Measurements from ENCODE around the gene EML2. TPM values are rescaled to one million over a fixed set of nuclear protein-coding genes. Genes with fewer than 3 reads are reported as not detected.

EML2 gene
- total RNA-seq, 2 experiments from 2014 or later = 93.1 to 94.2 TPM

DNA sequence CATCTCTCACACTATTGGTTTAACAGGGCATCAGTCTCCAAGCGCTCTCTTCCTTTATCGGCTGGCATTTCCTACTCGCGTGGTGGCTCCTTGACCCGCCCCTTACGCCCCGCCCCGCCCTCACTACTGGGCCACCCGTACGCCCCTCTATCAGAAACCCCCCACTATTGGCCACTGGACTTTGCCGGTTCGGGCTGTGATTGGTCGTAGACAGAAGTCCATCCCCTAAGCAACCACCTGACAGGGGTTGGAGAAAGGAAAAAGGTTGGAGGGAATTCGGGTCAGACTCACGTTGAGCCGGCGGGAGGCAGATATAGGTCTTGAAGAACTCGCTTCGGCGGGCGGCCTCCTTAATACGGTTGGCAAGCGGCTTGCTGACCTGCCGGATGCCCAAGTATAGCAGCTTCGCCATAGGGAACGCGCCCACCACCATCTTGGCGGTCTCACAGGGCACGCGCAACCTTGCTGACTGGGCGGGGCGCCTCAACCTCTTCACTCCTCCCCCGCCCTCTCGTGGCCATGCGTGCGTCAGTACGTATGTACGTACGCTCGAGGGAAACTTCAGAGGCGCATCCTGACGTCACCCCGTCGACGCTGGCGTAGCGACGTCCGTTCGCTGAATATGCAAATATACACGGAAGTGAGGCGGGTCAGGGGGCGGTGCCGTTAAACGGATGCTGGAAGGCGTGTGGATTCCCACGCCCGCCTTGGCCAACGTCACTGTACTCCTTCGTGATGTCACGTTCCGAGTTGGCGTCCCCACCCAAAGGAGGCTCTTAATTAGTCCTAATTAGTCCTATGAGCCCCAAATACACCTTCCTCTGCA lies 54.7 kb downstream of the EML2 start, which contains the start of gene OPA3:
OPA3 (minus strand) TSS at position 471 of the 826 bp plus-strand sequence; CDS start at position 433, 38 bp downstream.
- peak within 1 kb of the TSS; percentile 93 for H3K4me3 Mint-ChIP-seq
- peak; percentile 93 for ATAC-seq (ENCODE audit: low read depth)
- POLR2A ChIA-PET = interaction anchor here (1.0 to 3.7 kb wide), 5 partner anchors 26 to 145 kb away, joined by 3 to 16 read pairs (median 4); no protein-coding TSS in a partner anchor
- peaks cover 8% of the 10 kb centered on the region for H3K4me1 Mint-ChIP-seq
- peaks cover 8% of the 10 kb centered on the region for H3K27me3 Mint-ChIP-seq
- H3K27ac Mint-ChIP-seq = peak within 1 kb of the TSS; percentile 94
- peaks cover 10% of the 10 kb centered on the region for H3K36me3 Mint-ChIP-seq
- H3K9me3 Mint-ChIP-seq = no peaks in the 10 kb centered on the region
- peak; percentile 95 for DNase-seq

DNA sequence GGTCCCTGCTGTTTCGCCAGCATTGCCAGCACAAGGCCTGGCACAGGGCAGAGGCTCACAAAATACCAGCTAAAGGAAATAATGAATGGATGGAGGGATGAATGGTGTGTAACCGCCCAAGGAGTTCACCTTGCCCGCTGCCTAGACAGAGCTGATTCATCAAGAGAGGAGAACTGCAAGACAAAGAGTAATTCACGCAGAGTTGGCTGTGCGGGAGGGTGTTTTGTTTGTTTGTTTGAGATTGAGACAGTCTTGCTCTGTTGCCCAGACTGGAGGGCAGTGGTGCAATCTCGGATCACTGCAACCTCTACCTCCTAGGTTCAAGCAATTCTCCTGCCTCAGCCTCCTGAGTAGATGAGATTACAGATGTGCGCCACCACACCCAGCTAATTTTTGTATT lies 57.6 kb downstream of the EML2 start:
- H3K27me3 Mint-ChIP-seq = no peaks in the 10 kb centered on the region
- POLR2A ChIA-PET = interaction anchor here (3.7 kb wide), 1 partner anchor 60 kb away, joined by 16 read pairs; no protein-coding TSS in a partner anchor
- H3K27ac Mint-ChIP-seq = no peak overlapping the region
- ATAC-seq (ENCODE audit: low read depth) = no peak
- no peak overlapping the region for H3K4me3 Mint-ChIP-seq
- no peaks in the 10 kb centered on the region for H3K9me3 Mint-ChIP-seq
- H3K4me1 Mint-ChIP-seq = peaks cover 18% of the 10 kb centered on the region
- no peak for DNase-seq
- peaks cover 10% of the 10 kb centered on the region for H3K36me3 Mint-ChIP-seq

DNA sequence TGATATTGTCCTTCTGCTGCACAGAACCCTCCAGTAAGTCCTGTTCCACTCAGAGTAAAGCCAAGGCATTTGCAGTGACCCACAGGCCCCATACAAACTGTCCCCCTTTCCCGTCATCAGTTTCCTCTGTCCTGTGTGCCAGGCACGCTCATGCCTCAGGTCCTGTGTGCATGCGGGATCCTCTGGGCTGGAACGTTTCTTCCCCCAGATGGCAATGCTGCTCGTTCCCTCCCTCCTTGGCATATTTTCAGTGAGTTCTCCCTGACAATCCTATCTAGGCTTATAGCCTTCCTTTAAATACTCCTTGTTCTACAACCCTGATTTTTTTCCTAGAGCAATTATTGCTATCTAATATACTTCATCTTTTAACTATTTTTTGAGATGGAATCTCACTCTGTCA lies 60.3 kb downstream of the EML2 start:
- H3K27ac Mint-ChIP-seq = no peak overlapping the region

DNA sequence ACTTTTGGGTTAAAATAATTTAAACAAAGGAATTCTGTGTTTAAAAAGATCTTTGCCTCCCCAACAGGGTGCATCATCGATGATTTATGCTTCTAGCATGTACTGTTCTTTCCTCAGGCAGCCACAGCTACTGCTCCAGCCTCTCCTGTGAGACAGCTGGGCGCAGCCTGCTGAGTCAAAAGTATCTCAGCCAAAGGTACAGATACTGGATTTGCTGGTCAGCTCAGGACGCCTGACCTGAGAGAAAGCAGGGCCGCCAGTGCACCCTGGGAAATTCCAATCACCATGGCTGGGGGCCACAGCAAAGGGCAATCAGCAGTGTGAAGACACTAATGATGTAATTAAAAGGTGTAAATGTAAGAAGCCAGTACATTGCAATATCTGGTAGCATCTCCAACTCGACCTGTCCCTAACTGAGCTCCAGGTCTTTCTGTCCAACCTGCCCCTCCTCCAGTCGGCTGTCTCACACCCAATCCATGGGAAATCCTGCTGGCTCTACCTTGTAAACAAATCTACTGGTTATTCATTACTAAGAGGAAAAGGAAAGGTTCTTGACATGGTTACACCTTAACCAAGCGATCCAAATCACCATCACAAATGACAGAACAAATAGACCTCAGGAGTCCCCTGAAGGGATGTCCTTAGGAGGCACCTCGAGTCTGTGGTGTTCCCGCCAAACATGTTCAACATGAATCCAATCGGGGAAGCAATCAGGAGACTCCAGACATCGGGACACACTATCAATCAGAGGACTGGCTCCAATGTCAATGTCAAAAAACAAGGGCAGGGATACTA lies 61.9 kb downstream of the EML2 start:
- Mint-ChIP-seq H3K4me3 (no peak overlapping the region), H3K9me3 (no peaks in the 10 kb centered on the region), H3K27ac (peak overlapping the region; percentile 34), H3K27me3 (no peaks in the 10 kb centered on the region), H3K4me1 (peaks cover 10% of the 10 kb centered on the region), H3K36me3 (peaks cover 6% of the 10 kb centered on the region)
- DNase-seq (no peak), ATAC-seq (ENCODE audit: low read depth) (no peak)
- POLR2A ChIA-PET = no interaction called here

More for the DNA sequence above, 60.3 kb downstream of the EML2 start:
- Mint-ChIP-seq H3K36me3 (peaks cover 10% of the 10 kb centered on the region), H3K4me1 (peaks cover 12% of the 10 kb centered on the region), H3K27me3 (no peaks in the 10 kb centered on the region), H3K4me3 (no peak overlapping the region), H3K9me3 (no peaks in the 10 kb centered on the region)
- ATAC-seq (ENCODE audit: low read depth) = no peak
- POLR2A ChIA-PET = no interaction called here
- DNase-seq = no peak

DNA sequence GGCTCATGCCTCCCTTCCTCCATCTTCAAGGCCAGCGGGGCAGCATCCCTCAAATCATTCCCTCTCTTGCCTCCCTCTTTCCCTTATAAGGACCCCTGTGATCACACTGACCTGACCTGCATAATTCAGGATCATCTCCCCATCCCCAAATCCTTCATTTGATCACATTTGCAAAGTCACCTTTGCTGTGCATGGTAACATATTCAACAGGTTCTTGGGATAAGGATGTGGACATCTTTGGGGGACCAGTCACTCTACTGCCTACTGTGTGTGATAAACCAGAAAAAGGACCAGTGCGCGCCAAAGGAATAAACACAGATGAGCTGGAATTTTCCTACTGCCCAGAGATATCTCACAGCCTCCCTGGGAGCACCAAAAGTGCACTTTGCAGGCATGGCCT lies 62.5 kb downstream of the EML2 start:
- POLR2A ChIA-PET = no interaction called here
- Mint-ChIP-seq H3K36me3 (peaks cover 5% of the 10 kb centered on the region), H3K9me3 (no peaks in the 10 kb centered on the region), H3K27ac (no peak overlapping the region), H3K27me3 (no peaks in the 10 kb centered on the region), H3K4me1 (peaks cover 10% of the 10 kb centered on the region), H3K4me3 (no peak overlapping the region)
- DNase-seq (no peak), ATAC-seq (ENCODE audit: low read depth) (no peak)

DNA sequence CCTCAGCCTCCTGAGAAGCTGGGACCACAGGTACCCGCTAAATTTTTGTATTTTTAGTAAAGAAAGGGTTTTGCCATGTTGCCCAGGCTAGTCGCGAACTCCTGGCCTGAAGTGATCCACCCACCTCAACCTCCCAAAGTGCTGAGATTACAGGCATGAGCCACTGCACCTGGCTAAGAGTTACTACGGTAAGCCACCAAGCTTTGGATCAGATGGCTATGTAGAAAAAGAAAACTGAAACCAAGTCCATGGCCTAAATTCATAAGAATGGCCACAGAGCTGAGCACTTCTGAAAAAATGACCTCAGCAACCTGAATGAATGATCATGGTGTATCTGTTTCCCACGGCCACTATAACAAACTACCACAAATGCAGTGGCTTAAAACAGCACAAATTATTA lies 64.0 kb downstream of the EML2 start:
- H3K4me1 Mint-ChIP-seq = peaks cover 10% of the 10 kb centered on the region
- H3K36me3 Mint-ChIP-seq = peaks cover 1% of the 10 kb centered on the region
- ATAC-seq (ENCODE audit: low read depth) (no peak), DNase-seq (no peak)
- POLR2A ChIA-PET = interaction anchor here (0.6 kb wide), 1 partner anchor 13 kb away, joined by 3 read pairs; no protein-coding TSS in a partner anchor
- no peaks in the 10 kb centered on the region for H3K27me3 Mint-ChIP-seq
- H3K27ac Mint-ChIP-seq = no peak overlapping the region
- H3K4me3 Mint-ChIP-seq = no peak overlapping the region
- no peaks in the 10 kb centered on the region for H3K9me3 Mint-ChIP-seq

DNA sequence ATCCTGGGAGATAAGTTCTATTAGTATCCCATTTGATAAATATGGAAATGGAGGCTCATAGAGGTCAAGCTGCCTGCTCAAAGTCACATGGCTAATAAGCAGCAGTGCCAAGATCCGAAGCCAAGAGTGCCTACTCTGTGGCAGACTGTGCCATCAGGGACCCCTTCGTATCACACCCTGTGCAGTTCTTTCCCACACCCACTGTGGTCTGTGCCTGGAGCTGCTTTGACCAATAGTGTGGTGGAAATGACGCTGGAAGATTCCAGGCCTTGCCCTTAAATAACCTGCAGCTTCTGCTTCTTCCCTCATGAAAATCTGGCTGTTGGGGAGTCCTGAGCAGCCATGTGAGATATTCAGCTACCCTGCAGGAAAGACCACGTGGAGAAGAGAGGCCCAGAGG lies 64.7 kb downstream of the EML2 start:
- ATAC-seq (ENCODE audit: low read depth) = no peak
- Mint-ChIP-seq H3K36me3 (peaks cover 1% of the 10 kb centered on the region), H3K27ac (no peak overlapping the region), H3K4me3 (no peak overlapping the region), H3K27me3 (no peaks in the 10 kb centered on the region), H3K4me1 (peaks cover 15% of the 10 kb centered on the region), H3K9me3 (no peaks in the 10 kb centered on the region)
- no peak for DNase-seq
- POLR2A ChIA-PET = no interaction called here

DNA sequence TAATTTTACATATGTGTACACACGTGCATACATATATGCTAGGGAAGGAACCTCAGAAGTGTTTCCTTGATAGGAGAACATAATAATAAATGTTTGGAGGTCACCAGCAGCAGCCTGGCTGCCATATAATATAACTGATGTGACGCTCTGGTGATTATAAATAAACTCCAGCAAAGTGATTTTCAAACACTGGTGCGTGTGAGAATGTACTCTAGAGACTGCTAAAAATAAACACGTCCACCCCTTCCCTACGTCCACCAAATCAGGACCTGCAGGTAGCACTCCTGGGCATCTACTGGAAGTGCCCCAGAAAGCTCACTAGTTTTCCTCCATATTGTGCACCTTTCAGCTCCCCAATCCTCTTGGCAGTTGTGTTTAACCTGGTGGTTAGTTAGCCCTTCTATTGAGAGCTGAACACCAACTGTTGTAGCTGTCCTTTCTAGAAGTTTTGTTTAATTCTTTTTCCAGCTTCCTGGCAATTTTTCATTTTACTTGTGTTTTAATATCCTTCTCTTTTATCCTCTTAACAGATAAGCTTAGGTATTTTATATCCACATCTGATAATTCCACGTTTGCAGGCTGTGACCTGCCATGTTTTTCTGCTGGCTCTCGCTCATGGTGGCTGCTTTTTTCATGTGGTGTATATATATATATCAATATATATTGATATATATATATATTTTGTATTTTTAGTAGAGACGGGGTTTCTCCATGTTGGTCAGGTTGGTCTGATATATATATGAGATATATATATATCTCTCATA lies 67.6 kb downstream of the EML2 start:
- H3K27ac Mint-ChIP-seq = no peak overlapping the region
- H3K4me3 Mint-ChIP-seq = no peak overlapping the region
- H3K9me3 Mint-ChIP-seq = no peaks in the 10 kb centered on the region
- peaks cover 7% of the 10 kb centered on the region for H3K4me1 Mint-ChIP-seq
- H3K27me3 Mint-ChIP-seq = no peaks in the 10 kb centered on the region
- peaks cover 1% of the 10 kb centered on the region for H3K36me3 Mint-ChIP-seq
- DNase-seq (no peak), ATAC-seq (ENCODE audit: low read depth) (no peak)
- POLR2A ChIA-PET = no interaction called here

DNA sequence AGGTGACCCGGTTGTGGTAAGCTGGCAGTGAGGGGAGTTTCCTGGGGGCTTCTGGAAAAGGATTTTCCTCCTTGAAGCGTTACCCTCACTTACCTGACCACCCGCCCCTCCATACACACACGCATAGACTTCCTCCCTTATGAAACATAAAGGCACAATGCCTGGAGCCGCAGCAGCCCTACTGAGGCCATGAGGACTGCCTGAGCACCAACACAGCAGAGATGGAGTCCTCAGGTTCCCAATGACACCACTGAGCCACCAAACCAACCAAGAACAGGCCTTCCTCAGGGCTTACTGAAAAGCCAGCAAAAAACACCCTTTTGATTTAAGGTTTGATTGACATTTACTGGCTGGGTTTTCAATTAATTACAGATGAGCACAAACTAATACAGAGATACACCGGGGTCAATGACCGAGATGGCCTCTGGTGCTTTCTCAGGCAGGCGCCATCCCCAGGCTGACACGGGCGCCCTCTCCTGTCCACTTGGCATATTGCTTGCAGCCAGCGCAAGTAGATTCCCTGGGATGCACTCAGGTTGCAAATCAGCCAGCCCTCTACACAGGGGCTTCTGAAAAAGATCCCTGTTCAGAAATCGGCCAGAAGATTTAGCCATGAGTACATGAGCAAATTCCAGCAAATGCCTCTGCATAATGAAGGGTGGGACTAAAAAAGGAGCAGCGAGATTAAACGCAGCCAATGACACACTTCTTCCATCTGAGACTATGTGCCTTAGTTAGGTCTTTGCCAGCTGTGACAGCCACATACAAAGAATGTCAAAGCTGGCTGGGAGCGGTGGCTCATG lies 69.4 kb downstream of the EML2 start:
- POLR2A ChIA-PET = no interaction called here
- Mint-ChIP-seq H3K4me3 (no peak overlapping the region), H3K9me3 (no peaks in the 10 kb centered on the region), H3K27ac (peak overlapping the region; percentile 33), H3K4me1 (peaks cover 5% of the 10 kb centered on the region), H3K36me3 (peaks cover 1% of the 10 kb centered on the region), H3K27me3 (no peaks in the 10 kb centered on the region)
- ATAC-seq (ENCODE audit: low read depth) (peak; percentile 39), DNase-seq (peak; percentile 75)

DNA sequence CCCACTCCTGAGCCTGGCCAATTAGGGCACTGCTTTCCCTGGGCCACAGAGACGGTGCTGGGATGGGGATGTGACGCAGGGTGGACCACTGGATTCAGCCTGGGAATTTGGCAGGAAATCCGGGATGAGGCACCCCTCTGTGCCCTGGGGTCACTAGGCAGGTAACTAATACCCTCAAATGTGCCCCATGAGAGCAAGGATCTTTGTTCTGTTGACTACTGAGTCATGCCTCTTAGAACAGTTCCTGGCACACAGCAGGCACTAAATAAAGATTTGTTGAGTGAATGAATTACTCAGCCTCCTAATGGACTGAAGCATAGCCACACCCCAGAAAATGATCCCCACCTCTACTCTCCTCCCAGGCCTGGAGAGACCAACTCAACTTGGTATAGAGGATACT lies 70.5 kb downstream of the EML2 start:
- Mint-ChIP-seq H3K4me1 (peaks cover 14% of the 10 kb centered on the region), H3K4me3 (no peak overlapping the region), H3K27me3 (no peaks in the 10 kb centered on the region), H3K36me3 (peaks cover 1% of the 10 kb centered on the region), H3K9me3 (no peaks in the 10 kb centered on the region), H3K27ac (no peak overlapping the region)
- DNase-seq (no peak), ATAC-seq (ENCODE audit: low read depth) (no peak)
- POLR2A ChIA-PET = no interaction called here

DNA sequence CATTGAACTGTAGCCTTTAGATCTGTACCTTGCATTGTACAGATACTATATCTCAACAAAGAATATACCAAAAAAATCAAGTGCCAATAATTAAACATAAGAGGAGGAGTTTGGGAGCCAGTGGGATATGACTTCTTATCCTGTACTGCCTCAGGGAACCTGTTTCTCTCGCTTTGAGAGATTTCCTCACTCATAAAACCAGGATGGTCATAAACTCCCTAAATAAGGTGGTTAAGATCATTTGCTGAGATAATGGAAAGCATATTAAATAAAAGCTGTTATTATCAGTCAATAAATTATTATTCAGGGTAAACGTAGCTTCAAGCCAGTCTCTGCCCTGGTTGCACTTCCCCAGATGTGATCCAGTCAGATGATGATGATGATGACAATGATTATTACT lies 71.6 kb downstream of the EML2 start:
- DNase-seq = no peak
- Mint-ChIP-seq H3K4me1 (peaks cover 22% of the 10 kb centered on the region), H3K36me3 (peaks cover 1% of the 10 kb centered on the region), H3K27me3 (no peaks in the 10 kb centered on the region), H3K27ac (no peak overlapping the region), H3K9me3 (no peaks in the 10 kb centered on the region), H3K4me3 (no peak overlapping the region)
- ATAC-seq (ENCODE audit: low read depth) = no peak
- POLR2A ChIA-PET = no interaction called here

DNA sequence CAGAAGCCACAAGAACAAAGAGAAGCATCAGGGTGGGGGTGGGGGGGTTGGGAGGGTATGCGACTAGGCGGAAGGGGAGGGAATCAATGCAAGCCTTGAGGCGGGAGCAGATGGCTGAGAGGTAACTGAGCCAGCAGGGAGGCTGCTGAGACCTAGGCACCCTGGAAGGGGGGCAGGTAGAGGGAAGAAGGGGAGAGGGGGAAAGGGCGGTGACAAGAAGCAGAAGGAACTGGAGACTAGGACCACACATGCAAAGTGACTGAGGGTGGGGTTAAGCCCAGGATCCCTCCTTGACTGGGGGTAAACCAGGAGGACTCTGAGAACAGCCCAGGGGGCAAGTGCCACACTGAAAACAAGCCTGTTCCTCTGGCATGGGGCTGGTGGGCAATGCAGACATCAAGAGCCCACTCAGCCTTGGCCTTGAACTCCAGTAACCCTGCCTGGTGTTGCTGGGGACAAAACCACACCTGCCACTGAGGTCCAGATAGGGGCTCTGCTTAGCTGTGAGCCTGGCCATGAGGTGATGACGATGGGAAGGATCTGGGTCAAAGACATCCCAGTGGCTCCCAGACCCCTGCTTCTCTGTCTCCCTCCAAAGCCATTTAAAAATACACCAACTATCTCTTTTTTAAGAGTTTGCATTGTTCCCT lies 74.9 kb downstream of the EML2 start:
- POLR2A ChIA-PET = no interaction called here
- Mint-ChIP-seq H3K36me3 (peaks cover 1% of the 10 kb centered on the region), H3K9me3 (no peaks in the 10 kb centered on the region), H3K27ac (peak overlapping the region; percentile 89), H3K27me3 (no peaks in the 10 kb centered on the region), H3K4me3 (peak overlapping the region; percentile 64), H3K4me1 (peaks cover 20% of the 10 kb centered on the region)
- no peak for DNase-seq
- peak; percentile 24 for ATAC-seq (ENCODE audit: low read depth)
